A549 (cell line): ENCODE data around the gene IQCN. TPM values are rescaled to one million over a fixed set of nuclear protein-coding genes. Genes with fewer than 3 reads are reported as not detected.

ENCODE experiments used
- ATAC-seq, 2 experiments: fragments of 200-7000 bp in 1 of 2; fragments of >200 bp in 1 of 2; cut with Nextera tagmentation in 1 of 2; cut with Tn5 transposase in 1 of 2; 3 replicates each; pipeline versions ENCODE4 v1.8.0 to v1.9.1; 2018 to 2020; ENCODE audit warnings: mild to moderate bottlenecking in 1 of 2, moderate library complexity in 1 of 2
- CTCF ChIA-PET: fragments of 300-600 bp; sonication (Branson Sonifier 250); formaldehyde crosslinking; extraction: SDS; loops from one replicate; lab custom pipeline; 2021; ENCODE audit warnings: antibody characterized with exemption, inconsistent platforms; lab: Yijun Ruan, JAX
- POLR2A ChIA-PET: fragments of 350-600 bp; formaldehyde crosslinking; extraction: SDS; loops from one replicate; lab custom pipeline; 2021; ENCODE audit warnings: antibody characterized with exemption, inconsistent platforms; lab: Yijun Ruan, JAX
- DNase-seq, 2 experiments: peaks; one replicate each; pipeline versions ENCODE4 v3.0.0 to v3.0.0-alpha.2; 2011 to 2016; ENCODE audit warnings: low read depth in 1 of 2, low spot score in 1 of 2
- FAIRE-seq: peaks from 2 replicates; lab custom pipeline; 2011; peaks lifted over from hg19 to GRCh38; lab: Jason Lieb, UNC
- H3K27ac ChIP-seq, 2 experiments: fragments of >200 bp; sonication (Bioruptor Twin); formaldehyde crosslinking; 3 replicates each; pipeline ENCODE4 v1.5.1; 2016 to 2017
- H3K4me1 ChIP-seq: fragments of >200 bp; sonication (Bioruptor Twin); formaldehyde crosslinking; 3 replicates; pipeline ENCODE4 v1.6.1; 2016
- H3K4me2 ChIP-seq: fragments of >200 bp; sonication (Bioruptor Twin); formaldehyde crosslinking; 3 replicates; pipeline ENCODE4 v1.6.1; 2016
- H3K4me3 ChIP-seq: fragments of >200 bp; sonication (Bioruptor Twin); formaldehyde crosslinking; 3 replicates; pipeline ENCODE4 v1.5.1; 2016
- H3K9me3 ChIP-seq: fragments of >200 bp; sonication (Bioruptor Twin); formaldehyde crosslinking; 3 replicates; pipeline ENCODE4 v1.6.1; 2016
- CEBPB ChIP-seq, 2 experiments: fragments of >200 bp in 1 of 2; sonication (Bioruptor Twin) in 1 of 2; formaldehyde crosslinking in 1 of 2; IDR thresholded peaks; 2 replicates each; pipeline ENCODE4 v1.6.1; 2012 to 2016
- EHF ChIP-seq: fragments of 250-450 bp; sonication (Bioruptor Pico); IDR thresholded peaks from 2 replicates; pipeline ENCODE4 v1.5.0; 2020; ENCODE audit warnings: mild to moderate bottlenecking
- HDAC2 ChIP-seq: fragments of 200-600 bp; sonication (generic); IDR thresholded peaks from 2 replicates; pipeline ENCODE4 v1.6.1; 2016
- HOXB13 ChIP-seq: fragments of 250-450 bp; sonication (Bioruptor Pico); IDR thresholded peaks from 2 replicates; pipeline ENCODE4 v1.5.0; 2020; ENCODE audit warnings: low read depth, mild to moderate bottlenecking, moderate library complexity
- HOXB5 ChIP-seq: fragments of 250-450 bp; sonication (Bioruptor Pico); IDR thresholded peaks from 2 replicates; pipeline ENCODE4 v1.5.0; 2020; ENCODE audit warnings: mild to moderate bottlenecking, moderate library complexity
- KDM5A ChIP-seq: fragments of 200-600 bp; sonication (generic); IDR thresholded peaks from 2 replicates; pipeline ENCODE4 v1.6.1; 2016; ENCODE audit warnings: antibody characterized with exemption, mild to moderate bottlenecking
- NPAS2 ChIP-seq: fragments of 250-450 bp; sonication (Bioruptor Pico); IDR thresholded peaks from 2 replicates; pipeline ENCODE4 v1.8.0; 2022; ENCODE audit warnings: mild to moderate bottlenecking, moderate library complexity, borderline replicate concordance
- RAD21 ChIP-seq, 2 experiments: fragments of >200 bp in 1 of 2; sonication (Bioruptor Twin) in 1 of 2; formaldehyde crosslinking in 1 of 2; IDR thresholded peaks in 1 of 2; conservative IDR thresholded peaks in 1 of 2; 2 replicates in 1 of 2; 3 replicates in 1 of 2; pipeline ENCODE4 v1.6.1; 2012 to 2018; ENCODE audit warnings: inconsistent platforms in 1 of 2
- SMC3 ChIP-seq: fragments of >200 bp; sonication (Bioruptor Twin); formaldehyde crosslinking; IDR thresholded peaks from 3 replicates; pipeline ENCODE4 v1.6.1; 2018; ENCODE audit warnings: inconsistent platforms
- ZC3H11A ChIP-seq: fragments of 450-650 bp; IDR thresholded peaks from 2 replicates; pipeline ENCODE4 v1.6.1; 2014; ENCODE audit warnings: antibody characterized with exemption, mild to moderate bottlenecking
- WGBS: methylation state at CpG from one replicate; pipeline ENCODE4 v1.1.6; 2017; ENCODE audit errors: missing lambda C conversion rate; 5-methylcytosine and 5-hydroxymethylcytosine counted together
- polyA plus RNA-seq, 4 experiments: library from polyadenylated mRNA; depleted of rRNA in 3 of 4; stranded (reverse); fragments of >200 nt; fragmentation: RNase III in 1 of 4; extraction: RNeasy Plus Mini Kit Qiagen cat#74134 plus additional on column Dnase treatment in 1 of 4; gene quantifications; 2 replicates in 3 of 4; 3 replicates in 1 of 4; pipeline ENCODE4 v1.2.3, GENCODE V29; 2011 to 2017
- TF ChIP-seq, protein P1 (sequence below): fragments of 250-450 bp; sonication (Bioruptor Pico); IDR thresholded peaks from 2 replicates; pipeline ENCODE4 v1.5.0; 2021; ENCODE audit warnings: mild to moderate bottlenecking, moderate library complexity, borderline replicate concordance
- TF ChIP-seq, protein P2 (sequence below): fragments of >200 bp; sonication (Bioruptor Twin); formaldehyde crosslinking; IDR thresholded peaks from 3 replicates; pipeline ENCODE4 v1.5.1; 2016
- TF ChIP-seq, protein P3 (sequence below): fragments of 250-450 bp; sonication (Bioruptor Pico); IDR thresholded peaks from 2 replicates; pipeline ENCODE4 v1.5.0; 2020; ENCODE audit warnings: low read depth, mild to moderate bottlenecking, moderate library complexity
- TF ChIP-seq, protein P4 (sequence below): IDR thresholded peaks from 2 replicates; pipeline ENCODE4 v1.6.1; 2012; ENCODE audit warnings: low read depth, borderline replicate concordance
- TF ChIP-seq, protein P5 (sequence below): fragments of >200 bp; sonication (Bioruptor Twin); formaldehyde crosslinking; IDR thresholded peaks from 2 replicates; pipeline ENCODE4 v1.6.1; 2016
- TF ChIP-seq, protein P6 (sequence below): fragments of >200 bp; sonication (Bioruptor Twin); formaldehyde crosslinking; IDR thresholded peaks from 3 replicates; pipeline ENCODE4 v1.6.1; 2016

Gene IQCN
- polyA plus RNA-seq, 2 of the 4 experiments (the other 2 are of a cell fraction), result 0.34 to 0.50 TPM

DNA sequence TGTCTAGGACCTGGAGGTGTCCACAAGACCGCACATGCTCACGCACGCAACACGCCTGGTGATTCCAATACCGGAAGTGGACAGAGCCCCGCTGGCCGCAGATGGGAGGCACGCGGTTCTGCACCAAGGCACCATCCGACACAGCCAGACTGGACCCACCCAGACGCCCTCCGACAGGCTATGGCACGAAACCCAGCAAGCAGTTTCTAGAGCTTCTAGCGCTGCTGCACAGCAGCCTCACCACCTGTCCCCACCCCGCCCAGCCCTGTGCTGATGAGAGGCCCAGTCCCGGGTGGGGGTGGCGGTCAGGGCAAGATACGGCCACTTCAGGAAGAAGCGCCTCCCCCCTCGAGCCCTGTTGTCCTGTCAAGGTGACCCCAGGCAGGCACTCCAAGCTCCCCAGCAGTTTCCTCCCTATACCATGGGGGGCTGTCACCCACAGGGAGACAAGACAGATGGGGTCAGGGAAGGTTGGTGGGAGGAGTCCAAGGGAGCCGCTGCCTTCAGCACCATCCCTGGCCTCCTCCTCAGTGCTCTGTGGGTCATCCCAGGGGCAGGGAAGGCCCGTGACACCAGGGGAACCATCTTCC lies 37.3 kb upstream of the IQCN start:
- POLR2A ChIA-PET, result interaction anchor here (1.1 to 2.6 kb wide), 3 partner anchors 19 to 30 kb away, joined by 3 to 9 read pairs (median 7); partner anchors contain the start of gene JUND
- Histone ChIP-seq H3K27ac (no peak overlapping the region; a peak in 1 of 6 replicates), H3K4me3 (no peak overlapping the region), H3K4me1 (peaks cover 7% of the 10 kb centered on the region; the same call in 1 of the 3 replicates), H3K4me2 (no peak overlapping the region), H3K9me3 (no peaks in the 10 kb centered on the region)
- DNase-seq, result no peak
- TF ChIP-seq, protein P1, sequence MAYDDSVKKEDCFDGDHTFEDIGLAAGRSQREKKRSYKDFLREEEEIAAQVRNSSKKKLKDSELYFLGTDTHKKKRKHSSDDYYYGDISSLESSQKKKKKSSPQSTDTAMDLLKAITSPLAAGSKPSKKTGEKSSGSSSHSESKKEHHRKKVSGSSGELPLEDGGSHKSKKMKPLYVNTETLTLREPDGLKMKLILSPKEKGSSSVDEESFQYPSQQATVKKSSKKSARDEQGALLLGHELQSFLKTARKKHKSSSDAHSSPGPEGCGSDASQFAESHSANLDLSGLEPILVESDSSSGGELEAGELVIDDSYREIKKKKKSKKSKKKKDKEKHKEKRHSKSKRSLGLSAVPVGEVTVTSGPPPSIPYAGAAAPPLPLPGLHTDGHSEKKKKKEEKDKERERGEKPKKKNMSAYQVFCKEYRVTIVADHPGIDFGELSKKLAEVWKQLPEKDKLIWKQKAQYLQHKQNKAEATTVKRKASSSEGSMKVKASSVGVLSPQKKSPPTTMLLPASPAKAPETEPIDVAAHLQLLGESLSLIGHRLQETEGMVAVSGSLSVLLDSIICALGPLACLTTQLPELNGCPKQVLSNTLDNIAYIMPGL (CRISPR knock-in tag), result no peak
- TF ChIP-seq HOXB13 (CRISPR knock-in tag) (no peak), HDAC2 (no peak), NPAS2 (CRISPR knock-in tag) (no peak)
- TF ChIP-seq, protein P2, sequence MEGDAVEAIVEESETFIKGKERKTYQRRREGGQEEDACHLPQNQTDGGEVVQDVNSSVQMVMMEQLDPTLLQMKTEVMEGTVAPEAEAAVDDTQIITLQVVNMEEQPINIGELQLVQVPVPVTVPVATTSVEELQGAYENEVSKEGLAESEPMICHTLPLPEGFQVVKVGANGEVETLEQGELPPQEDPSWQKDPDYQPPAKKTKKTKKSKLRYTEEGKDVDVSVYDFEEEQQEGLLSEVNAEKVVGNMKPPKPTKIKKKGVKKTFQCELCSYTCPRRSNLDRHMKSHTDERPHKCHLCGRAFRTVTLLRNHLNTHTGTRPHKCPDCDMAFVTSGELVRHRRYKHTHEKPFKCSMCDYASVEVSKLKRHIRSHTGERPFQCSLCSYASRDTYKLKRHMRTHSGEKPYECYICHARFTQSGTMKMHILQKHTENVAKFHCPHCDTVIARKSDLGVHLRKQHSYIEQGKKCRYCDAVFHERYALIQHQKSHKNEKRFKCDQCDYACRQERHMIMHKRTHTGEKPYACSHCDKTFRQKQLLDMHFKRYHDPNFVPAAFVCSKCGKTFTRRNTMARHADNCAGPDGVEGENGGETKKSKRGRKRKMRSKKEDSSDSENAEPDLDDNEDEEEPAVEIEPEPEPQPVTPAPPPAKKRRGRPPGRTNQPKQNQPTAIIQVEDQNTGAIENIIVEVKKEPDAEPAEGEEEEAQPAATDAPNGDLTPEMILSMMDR, result no peak
- TF ChIP-seq, protein P3, sequence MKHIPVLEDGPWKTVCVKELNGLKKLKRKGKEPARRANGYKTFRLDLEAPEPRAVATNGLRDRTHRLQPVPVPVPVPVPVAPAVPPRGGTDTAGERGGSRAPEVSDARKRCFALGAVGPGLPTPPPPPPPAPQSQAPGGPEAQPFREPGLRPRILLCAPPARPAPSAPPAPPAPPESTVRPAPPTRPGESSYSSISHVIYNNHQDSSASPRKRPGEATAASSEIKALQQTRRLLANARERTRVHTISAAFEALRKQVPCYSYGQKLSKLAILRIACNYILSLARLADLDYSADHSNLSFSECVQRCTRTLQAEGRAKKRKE (CRISPR knock-in tag), result no peak
- CTCF ChIA-PET, result interaction anchor here (0.6 to 5.4 kb wide), 5 partner anchors 9 to 60 kb away, joined by 3 to 27 read pairs (median 9); partner anchors contain the start of gene LSM4
- no peak for ATAC-seq
- no peak for FAIRE-seq
- WGBS, result 100% methylated on average over 5 of the region's 22 CpGs

DNA sequence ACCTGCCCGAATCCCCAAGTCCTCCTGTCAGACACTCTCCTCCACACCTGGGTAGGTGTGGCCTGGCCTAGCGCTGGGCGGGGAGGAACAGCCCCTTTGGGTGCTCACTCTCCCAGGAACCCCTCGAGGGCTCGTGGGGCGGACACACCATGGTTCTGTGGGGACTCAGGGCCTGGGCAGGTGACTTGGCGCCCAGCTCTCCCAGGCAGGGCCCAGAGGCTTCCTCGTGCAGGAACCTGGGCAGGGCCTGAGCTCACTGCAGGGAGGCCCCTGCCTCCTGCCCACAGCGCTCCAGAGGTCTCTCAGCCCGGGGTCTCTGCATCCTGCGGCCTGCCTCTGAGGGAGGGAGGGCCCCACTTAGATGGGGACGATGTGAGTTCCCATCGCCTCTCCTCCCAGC lies 36.7 kb upstream of the IQCN start:
- TF ChIP-seq SMC3, result no peak
- TF ChIP-seq RAD21 (conservative IDR thresholded peaks at IDR 0.05 in 1 of 2, IDR thresholded peaks at IDR 0.05 in 1 of 2), result no peak
- TF ChIP-seq EHF, result no peak
- TF ChIP-seq, protein P4, sequence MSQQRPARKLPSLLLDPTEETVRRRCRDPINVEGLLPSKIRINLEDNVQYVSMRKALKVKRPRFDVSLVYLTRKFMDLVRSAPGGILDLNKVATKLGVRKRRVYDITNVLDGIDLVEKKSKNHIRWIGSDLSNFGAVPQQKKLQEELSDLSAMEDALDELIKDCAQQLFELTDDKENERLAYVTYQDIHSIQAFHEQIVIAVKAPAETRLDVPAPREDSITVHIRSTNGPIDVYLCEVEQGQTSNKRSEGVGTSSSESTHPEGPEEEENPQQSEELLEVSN, result no peak
- no peak for TF ChIP-seq KDM5A
- TF ChIP-seq, protein P5, sequence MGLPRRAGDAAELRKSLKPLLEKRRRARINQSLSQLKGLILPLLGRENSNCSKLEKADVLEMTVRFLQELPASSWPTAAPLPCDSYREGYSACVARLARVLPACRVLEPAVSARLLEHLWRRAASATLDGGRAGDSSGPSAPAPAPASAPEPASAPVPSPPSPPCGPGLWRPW, result no peak
- TF ChIP-seq, all 56 proteins: peak for 0
- CTCF ChIA-PET, result interaction anchor here (0.6 to 5.4 kb wide), 3 partner anchors 11 to 34 kb away, joined by 3 to 27 read pairs (median 20); partner anchors contain the start of gene LSM4
- DNase-seq (no peak), FAIRE-seq (no peak), ATAC-seq (no peak)
- no peaks in the 10 kb centered on the region for H3K9me3 ChIP-seq
- H3K4me3 ChIP-seq, result no peak overlapping the region
- H3K4me2 ChIP-seq, result no peak overlapping the region
- 95% methylated on average over 7 of the region's 13 CpGs for WGBS
- H3K4me1 ChIP-seq, result peaks cover 7% of the 10 kb centered on the region; the same call in 1 of the 3 replicates
- peak overlapping the region in 1 of 2 experiments; percentile 46; a peak in 1 of 6 replicates for H3K27ac ChIP-seq
- POLR2A ChIA-PET, result interaction anchor here (2.2 kb wide), 1 partner anchor 29 kb away, joined by 7 read pairs; the partner anchor contains the start of gene JUND

DNA sequence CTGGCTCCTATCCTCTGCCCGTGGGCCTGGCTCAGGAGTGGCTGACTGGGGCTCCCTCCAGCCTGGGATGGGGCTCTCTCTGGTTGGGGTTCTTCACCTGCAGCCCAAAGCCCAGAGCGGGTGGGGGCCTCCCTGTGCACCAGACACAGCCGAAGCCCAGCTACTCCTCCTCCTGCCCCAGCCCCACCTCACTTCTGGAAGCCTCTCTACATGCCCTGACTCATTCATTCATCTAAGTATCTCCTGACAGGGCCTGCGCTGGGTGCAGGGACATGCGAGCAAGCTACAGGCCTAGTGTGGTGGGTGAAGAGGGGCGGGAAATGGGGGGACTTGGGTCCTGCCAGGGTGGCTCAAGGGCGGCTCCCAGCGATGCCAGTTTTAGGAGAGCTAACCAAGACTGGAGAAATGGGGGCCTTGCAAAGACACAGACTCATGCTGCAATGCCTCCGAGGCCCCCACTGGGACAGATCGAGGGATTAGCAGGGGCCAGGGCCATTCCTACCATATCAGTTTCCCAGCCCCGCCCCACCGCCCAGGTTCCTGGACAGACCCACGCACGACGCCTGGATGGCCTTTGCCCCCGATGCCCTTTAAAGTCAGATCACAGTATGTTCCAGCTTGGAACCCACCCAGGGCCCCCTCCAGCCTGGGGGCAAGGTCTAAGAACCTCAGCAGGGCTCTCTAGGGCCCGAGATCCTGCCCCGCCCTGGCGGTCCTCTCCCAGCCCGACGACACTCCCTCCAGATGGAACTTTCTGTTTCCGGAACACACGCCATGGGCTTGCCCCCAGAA lies 36.1 kb upstream of the IQCN start:
- TF ChIP-seq, protein P3 (CRISPR knock-in tag), result no peak
- TF ChIP-seq HOXB5 (CRISPR knock-in tag) (no peak), CEBPB (IDR thresholded peaks at IDR 0.05) (no peak), ZC3H11A (no peak)
- TF ChIP-seq, protein P6, sequence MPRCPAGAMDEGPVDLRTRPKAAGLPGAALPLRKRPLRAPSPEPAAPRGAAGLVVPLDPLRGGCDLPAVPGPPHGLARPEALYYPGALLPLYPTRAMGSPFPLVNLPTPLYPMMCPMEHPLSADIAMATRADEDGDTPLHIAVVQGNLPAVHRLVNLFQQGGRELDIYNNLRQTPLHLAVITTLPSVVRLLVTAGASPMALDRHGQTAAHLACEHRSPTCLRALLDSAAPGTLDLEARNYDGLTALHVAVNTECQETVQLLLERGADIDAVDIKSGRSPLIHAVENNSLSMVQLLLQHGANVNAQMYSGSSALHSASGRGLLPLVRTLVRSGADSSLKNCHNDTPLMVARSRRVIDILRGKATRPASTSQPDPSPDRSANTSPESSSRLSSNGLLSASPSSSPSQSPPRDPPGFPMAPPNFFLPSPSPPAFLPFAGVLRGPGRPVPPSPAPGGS, result no peak
- no peak for FAIRE-seq
- H3K4me1 ChIP-seq, result peaks cover 12% of the 10 kb centered on the region
- ATAC-seq, result no peak
- ChIA-PET POLR2A (interaction anchor here (0.6 to 2.2 kb wide), 2 partner anchors 18 to 29 kb away, joined by 3 to 7 read pairs; partner anchors contain the start of gene JUND), CTCF (interaction anchor here (2.5 to 5.4 kb wide), 2 partner anchors 11 to 31 kb away, joined by 20 to 27 read pairs; partner anchors contain the start of gene LSM4)
- H3K9me3 ChIP-seq, result no peaks in the 10 kb centered on the region
- H3K4me2 ChIP-seq, result no peak overlapping the region
- no peak for DNase-seq
- H3K4me3 ChIP-seq, result no peak overlapping the region
- WGBS, result 81% methylated on average over 22 of the region's 23 CpGs
- peak overlapping the region in 1 of 2 experiments; percentile 46; a peak in 1 of 6 replicates for H3K27ac ChIP-seq
